Hematopoietic multipotent progenitor cell treated with erythropoietin and hydrocortisone succinate and interleukin-3 and kit ligand, for 4 days (in vitro differentiated cells): ENCODE measurements around the gene OBSCN.
A peak's percentile ranks its signal among the peaks of the same experiment; 100 is the strongest.
"Not testable (repeated sequence)": the region's sequence is repeated elsewhere in the genome, so short reads cannot be mapped to it uniquely, and the experiment has no call there.

Source experiments
- DNase-seq: peaks from one replicate; pipeline ENCODE4 v3.0.0-alpha.2; 2015

The OBSCN gene

DNA sequence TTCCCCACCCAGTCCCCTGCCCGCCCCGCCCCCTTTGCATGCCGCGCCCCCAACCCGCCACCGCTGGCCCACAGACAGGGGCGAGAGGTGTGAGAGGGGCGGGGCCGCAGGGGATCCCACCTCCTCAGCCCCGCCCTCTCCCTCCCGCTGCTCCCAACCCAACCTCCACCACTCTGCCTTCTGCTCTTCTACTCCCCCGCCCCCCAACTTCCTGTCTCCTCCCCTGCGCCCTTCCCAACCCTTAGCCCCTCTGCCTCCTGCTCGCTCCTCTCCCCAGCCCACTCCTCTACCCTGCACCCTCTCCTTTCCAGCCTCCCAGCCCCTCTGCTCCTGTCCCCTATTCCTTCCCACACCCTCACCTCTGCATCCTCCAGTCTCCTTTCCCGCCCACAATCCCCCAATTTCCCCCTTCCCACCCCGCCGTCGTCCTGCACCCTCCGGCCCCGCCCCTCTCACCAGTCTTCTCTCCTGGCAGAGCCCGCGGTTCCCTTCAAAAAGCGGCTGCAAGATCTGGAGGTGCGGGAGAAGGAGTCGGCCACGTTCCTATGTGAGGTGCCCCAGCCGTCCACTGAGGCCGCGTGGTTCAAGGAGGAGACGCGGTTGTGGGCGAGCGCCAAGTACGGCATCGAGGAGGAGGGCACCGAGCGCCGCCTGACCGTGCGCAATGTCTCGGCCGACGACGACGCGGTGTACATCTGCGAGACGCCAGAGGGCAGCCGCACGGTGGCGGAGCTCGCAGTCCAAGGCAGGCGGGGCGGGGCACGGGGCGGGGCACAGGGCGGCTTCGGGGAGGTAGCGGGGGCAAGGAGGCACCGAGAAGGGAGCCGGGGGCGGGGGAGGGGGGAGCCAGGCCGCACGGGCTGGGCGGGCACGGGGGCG is 5.4 kb downstream of the OBSCN start:
- DNase-seq: peak; percentile 96

DNA sequence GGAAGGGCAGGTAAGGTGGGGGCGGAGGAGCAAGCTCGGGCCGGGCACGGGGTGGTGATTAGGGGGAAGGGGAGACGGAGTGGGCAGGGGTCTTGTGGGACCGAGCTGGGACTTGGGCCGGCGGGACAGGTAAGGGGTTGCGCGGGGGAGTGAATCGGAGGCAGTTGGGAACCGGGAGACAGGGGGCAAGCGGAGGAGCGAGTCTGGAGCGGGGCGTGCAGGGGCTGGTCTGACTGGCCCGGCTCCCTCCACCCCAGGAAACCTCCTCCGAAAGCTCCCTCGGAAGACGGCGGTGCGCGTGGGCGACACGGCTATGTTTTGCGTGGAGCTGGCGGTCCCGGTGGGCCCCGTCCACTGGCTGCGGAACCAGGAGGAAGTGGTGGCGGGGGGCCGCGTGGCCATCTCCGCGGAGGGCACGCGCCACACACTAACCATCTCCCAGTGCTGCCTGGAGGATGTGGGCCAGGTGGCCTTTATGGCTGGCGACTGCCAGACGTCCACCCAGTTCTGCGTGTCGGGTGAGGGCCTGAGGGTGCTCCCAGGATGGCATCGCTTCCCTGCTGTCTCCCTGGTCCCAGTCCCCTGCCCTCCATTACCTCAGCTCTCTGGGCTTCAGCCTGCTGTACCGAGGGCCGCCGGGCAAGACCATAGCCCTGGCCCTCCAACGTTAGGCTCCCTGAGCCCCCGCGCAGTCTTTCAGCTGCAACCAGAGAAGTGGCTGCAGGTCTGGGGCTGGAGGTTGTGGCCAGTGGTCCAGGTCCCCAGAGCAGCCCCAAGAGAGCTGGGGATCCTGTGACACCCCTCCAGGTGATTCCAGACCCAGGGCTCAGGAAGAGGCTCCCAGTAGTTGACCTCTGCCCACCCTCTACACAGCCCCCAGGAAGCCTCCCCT is 6.3 kb downstream of the OBSCN start:
- DNase-seq: no peak

DNA sequence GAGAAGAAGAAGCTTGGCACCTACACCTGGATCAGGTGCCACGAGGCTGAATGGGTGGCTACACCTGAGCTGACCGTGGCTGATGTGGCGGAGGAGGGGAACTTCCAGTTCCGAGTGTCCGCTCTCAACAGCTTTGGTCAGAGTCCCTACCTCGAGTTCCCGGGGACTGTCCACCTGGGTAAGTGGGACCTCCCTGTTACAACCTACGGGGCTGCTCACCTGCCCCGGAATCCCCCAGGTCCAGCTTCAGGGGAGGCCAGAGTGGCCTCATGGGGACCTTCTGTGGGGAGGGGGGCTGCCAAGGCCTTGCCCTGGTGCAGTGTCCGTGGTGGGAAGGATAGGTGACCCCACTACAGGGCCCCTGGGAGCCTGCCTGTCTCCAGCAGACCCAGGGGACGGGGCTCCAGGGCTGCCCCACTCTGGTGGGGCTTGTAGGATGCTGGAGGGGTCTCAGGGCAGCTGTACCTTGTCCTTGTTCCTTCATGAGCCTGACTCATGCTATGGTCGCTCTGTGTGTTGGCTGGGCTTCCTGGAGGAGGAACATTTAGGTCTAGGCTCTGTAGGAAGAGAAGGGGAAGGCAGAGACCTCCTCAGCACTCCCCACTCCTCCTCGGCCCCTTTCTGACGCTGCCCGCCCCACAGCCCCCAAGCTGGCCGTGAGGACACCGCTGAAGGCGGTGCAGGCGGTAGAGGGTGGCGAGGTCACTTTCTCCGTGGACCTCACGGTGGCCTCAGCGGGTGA is 7.2 kb downstream of the OBSCN start:
- no peak for DNase-seq

DNA sequence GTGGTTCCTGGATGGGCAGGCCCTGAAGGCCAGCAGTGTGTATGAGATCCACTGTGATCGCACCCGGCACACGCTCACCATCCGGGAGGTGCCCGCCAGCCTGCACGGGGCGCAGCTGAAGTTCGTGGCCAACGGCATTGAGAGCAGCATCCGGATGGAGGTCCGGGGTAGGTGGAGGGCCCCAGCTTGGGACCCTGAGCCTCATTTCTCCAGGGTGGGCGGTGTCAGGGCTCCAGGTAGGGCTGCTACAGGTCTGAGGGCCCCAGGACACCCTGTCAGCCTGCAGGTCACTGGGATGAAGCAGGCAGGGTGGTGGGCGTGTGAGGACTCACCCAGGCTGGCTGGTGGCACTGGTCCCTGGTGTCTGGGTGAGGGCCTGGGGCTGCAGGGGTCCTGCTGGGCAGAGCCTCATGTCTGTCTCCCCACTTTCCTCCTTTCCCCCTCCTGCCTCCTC is 7.8 kb downstream of the OBSCN start:
- no peak for DNase-seq

DNA sequence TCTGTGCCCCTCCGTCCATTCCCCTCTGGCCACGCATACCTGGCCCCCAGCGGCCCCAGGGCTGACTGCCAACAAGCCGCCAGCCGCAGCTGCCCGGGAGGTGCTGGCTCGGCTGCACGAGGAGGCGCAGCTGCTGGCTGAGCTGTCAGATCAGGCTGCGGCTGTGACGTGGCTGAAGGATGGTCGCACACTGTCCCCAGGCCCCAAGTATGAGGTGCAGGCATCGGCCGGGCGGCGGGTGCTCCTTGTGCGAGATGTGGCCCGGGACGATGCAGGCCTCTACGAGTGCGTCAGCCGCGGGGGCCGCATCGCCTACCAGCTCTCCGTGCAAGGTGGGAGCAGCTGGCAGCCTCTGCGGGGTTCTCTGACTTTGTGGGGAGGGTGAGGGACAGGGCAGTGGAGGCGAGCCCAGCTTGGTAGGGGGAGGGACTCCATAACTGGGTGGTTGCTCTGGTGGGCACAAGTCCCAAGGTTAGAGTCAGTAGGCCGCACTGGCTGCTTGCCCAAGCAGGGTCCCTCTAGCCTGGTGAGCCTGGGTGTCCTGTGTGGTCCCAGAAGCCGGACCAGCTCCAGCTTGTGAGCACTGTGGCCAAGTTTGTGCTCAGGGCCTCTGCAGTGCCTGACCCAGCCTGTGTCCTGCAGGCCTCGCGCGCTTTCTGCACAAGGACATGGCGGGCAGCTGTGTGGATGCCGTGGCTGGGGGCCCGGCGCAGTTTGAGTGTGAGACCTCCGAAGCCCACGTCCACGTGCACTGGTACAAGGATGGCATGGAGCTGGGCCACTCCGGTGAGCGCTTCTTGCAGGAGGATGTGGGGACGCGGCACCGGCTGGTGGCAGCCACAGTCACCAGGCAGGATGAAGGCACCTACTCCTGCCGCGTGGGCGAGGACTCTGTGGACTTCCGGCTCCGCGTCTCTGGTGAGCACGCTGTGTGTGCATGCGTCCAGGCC is 8.8 kb downstream of the OBSCN start:
- no peak for DNase-seq

DNA sequence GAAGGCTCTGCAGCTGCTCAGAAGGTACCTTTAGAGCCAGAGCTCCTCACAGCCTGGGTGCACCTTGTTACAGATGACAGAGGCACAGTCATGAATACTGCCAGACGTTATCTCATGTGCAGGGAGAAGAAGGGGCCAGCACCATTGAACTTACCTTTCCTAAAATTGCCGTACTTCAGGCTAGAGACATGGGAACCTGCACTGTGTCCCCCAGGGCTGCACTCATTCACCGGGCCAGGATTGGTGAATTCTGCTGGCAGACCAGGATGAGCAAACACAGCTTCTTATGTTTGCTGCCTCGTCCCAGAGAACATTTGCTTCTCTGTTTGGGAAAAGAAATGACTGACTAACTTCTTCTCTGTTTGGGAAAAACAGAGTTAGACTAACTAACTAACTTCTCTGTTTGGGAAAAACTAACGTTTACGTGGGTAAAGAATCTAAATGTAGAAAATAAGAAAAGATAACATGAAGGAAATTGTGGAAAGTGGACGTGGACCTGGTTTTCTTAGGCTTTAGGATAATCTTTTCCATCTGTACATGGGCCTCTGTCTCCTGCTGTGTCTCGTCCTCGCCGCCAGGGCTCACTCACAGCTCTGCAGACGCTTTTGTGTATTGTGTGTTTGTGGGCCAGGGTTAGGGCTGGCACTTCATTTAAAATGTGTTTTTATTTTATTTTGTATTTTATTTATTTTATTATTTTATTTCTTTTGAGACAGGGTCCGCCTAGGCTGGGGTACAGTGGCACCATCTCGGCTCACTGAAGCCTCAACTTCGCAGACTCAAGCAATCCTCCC is 9.9 kb downstream of the OBSCN start:
- DNase-seq: no peak

DNA sequence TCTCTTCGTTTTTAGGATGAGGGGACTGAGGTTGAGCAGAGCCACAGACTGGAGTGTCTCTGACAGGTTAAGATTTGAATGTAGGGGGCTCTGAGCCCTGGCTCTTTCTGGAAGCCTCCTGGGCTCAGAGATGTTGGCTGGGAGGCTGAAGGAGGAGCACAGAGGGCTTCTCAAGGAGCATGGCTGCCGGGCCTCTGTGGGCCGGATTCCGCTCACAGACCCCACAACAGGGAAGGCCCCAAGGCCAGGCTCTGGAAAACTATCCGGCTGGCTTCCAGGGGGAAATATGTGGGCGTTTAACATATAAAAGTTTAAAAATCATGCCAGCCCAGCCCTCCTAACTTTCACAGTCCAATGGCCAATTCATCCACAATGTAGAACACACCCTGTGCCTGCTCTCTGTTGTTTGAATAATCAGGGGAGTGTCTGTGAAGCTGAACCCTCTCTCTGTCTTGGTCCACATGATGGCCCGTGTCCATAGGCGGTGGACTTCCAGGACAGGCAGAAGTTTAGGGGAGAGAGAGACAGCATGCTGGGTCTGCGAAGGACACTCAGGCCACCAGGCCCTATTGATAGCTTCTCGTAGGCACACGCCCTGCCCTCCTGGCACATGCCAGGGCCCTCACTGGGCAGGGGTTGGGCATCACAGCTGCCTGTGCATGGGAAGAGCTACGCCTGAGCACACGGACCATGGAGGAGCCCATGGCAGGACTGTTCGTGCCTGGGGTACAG is 10.8 kb downstream of the OBSCN start:
- DNase-seq: no peak

DNA sequence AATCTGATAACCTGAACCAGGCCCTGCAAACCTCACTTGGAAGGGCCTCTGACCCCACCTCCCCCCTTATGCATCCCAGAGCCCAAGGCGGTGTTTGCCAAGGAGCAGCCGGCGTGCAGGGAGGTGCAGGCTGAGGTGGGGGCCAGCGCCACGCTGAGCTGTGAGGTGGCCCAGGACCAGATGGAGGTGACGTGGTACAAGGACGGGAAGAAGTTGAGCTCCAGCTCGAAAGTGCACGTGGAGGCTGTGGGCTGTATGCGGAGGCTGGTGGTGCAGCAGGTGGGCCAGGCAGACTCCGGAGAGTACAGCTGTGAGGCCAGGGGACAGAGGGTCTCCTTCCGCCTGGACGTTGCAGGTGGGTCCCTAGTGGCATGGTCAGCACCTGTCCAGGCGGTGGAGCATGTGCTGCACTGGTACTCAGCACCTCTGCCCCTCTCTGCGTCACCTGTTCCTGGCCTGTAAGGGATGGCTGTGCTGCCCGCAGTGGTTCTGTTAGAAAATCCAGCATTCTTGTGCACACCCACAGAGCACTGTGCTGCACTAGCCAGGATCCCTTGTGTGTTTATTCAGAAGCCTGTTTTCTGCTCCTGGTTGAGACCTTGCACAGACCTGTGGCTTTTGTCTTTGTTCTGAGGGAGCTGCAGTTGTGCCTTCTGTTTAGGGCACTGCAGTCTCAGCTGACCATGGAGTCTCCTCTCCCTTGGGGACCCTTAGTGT is 11.6 kb downstream of the OBSCN start:
- DNase-seq: no peak

DNA sequence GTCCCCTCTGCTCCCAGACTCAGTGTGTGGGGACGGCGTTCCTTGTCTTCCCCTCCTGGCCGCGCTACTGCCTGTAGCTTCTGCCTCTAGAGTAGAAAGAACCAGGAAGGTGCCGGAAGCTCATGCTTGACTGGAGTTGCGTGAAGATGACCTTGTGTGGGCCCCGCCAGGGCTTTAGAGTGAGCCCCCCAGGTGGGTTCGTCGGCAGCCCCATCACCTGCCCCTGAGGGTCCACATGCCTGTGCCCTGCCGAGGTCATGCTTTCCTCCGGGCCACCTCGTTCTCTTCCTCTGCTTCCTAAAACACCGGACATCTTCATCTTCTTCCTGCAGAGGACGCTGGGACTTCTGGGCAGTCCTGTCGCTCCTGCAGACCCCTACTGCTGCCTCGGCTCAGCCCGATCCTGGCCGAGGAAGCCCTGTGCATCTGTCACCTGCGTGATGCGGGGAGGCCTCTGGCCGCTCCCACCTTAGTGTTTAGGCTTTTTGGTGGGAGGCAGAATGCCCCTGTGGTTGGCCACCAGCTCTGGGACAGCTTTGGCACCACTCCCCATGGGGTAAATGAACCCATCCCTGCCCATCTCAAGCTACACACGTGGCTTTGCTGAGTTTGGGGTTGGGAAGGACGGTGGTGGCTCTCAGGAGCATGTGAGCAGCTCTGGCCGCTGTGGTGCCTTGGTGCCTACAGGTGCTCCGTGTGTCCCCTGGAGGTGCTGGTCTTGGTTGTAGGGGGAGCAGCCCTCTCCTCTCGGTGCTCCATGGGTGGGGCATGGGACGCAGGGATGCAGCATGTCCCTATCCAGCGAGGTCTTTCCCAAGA is 12.3 kb downstream of the OBSCN start:
- DNase-seq: no peak

DNA sequence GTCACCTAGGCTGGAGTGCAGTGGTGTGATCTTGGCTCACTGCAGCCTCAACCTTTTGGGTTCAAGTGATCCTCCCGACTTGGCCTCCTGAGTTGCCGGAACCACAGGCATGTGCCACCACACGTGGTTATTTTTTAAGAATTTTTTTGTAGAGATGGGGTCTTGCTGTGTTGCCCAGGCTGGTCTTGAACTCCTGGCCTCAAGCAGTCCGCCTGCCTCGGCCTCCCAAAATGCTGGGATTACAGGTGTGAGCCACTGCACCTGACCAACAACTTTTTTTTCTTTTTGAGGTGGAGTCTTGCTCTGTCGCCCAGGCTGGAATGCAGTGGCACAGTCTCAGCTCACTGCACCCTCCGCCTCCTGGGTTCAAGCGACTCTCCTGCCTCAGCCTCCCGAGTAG is 13.3 kb downstream of the OBSCN start:
- DNase-seq: not testable (repeated sequence)

DNA sequence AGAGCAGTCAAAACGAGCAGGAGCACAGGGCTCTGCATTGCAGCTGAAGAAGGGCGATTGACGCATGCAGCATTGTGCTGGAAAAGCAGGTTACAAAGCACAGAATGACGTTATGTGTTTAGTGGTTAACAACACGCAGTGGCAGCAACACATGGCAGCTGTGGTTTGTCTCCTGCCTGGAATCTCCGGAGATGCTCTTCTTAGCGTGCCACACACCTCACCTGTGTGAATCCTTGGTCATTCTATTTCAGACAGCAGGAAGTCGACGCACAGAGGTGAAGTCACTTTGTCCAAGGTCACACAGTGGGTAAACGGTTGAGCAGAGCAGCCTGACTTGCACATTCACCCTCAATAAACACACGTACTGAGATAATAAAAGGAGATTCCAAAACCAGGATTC is 14.7 kb downstream of the OBSCN start:
- DNase-seq: no peak

DNA sequence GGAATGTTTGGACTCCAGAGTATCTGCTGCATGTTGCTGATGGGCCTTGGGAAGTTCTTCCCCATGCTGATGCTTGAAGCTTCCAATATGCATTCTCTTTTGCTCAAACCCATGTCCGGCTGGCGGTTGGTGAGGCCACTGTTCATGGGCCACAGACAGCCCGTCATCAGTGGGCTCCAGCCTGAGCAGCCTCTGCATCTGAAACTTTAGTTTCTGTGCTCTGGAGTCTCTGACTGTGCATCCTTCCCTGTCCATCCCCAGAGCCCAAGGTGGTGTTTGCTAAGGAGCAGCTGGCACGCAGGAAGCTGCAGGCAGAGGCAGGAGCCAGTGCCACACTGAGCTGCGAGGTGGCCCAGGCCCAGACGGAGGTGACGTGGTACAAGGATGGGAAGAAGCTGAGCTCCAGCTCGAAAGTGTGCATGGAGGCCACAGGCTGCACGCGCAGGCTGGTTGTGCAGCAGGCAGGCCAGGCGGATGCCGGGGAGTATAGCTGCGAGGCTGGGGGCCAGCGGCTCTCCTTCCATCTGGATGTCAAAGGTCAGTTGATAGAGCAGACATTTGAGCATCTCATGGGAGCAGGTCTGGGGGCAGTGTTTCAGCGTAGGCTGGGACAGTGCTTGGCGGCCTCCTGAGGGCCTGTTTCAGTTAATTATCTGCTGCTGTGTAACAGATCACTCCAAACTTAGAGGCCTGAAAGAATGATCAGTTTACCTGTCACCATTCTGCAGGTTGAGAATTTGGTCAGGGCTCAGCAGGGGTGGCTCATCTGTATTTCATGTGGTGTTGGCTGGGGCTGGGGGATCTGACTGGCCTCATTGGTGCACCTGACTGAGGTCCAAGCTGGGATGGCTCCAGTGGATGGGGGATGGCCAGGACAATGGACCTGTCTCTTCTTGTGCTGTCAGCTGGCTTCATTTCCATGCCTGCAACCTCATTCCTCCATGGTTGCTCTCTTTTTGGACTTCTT is 16.6 kb downstream of the OBSCN start:
- DNase-seq: no peak

DNA sequence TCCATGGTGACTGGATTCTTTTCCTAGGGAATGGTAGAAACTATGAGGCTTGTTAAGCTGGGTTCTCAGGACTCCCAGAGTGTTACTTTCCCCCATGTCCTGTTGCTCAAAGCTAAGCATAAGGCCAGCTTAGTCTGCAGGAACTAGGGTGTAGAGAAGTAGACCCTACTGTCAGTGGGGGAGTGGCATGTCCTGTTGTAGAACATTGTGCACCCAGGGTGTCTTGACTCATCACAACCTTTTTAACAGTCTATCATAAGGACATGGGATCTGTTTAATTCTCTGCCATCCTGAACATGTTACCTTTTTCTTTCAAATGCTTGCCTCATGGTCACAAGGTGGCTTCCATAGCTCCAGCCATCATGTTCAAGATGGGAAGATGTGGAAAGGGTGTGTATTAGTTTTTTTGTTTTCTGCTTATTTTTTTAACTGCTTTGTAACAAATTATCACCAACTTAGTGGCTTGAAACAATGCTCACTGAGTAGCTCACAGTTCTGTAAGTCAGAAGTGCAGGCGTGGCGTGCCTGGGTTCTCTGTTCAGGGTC is 17.4 kb downstream of the OBSCN start:
- no peak for DNase-seq

DNA sequence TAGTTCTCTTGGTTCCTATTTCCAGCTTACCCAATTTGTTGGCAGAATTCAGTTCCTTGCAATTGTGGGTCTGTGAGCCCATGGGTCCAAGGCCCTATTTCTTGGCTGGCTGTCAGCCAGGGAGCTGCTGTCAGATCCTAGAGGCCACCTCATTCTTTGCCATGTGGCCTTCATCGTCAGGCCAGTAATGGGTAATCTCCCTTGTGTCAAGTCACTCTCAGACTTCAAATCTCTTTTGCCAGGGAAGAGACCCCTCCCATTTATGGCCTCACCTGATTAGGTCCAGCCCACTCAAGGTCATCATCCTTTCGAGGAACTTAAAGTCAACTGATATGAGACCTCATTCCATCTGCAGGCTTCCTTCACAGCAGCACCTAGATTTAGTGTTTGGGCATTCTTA is 17.9 kb downstream of the OBSCN start:
- no peak for DNase-seq

DNA sequence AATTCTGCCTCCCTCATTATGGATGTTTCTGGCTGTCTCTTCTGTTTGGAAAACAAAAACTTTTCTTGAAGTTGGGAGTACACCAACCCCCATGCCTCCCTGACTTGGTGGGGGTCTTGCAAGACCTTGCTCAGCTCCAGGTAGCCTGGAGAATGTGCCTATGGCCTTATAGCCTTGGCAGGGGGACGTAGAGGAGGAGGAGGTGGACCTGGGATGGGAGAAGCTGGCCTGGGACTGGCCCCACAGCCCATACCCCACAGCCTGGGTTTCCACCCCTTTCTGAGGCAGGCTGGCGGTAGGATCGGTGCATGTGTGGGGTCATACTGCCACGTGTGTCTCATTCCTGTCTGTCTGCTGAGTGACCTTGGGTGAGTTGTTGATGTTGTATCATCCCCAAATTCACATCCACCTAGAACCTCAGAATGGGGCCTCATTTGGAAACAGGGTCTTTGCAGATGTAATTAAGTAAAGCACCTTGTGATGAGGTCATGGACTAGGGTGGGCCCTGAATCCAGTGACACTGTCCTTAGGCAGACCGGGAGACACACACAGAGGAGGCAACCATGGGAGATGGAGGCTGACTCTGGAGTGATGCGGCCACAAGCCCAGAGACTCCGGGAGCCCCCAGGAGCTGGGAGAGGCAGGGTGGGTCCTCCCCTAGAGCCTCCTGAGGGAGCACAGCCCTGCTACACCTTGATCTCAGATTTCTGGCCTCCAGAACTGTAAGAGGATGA is 18.5 kb downstream of the OBSCN start:
- no peak for DNase-seq
